Measurements from ENCODE around the gene ITPRIP.

GRCh38 chr10:104262055-104262454, 76.2 kb downstream of the ITPRIP start:
- TF ChIP-seq, protein P1, sequence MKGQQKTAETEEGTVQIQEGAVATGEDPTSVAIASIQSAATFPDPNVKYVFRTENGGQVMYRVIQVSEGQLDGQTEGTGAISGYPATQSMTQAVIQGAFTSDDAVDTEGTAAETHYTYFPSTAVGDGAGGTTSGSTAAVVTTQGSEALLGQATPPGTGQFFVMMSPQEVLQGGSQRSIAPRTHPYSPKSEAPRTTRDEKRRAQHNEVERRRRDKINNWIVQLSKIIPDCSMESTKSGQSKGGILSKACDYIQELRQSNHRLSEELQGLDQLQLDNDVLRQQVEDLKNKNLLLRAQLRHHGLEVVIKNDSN (IDR thresholded peaks at IDR 0.05): no peak
- TF ChIP-seq EP300 (IDR thresholded peaks at IDR 0.05; ENCODE audit: borderline replicate concordance): no peak
- no peak for TF ChIP-seq TCF12 (IDR thresholded peaks at IDR 0.05; ENCODE audit: low read depth)
- no peak for TF ChIP-seq TAF1 (IDR thresholded peaks at IDR 0.05; ENCODE audit: low read depth)
- TF ChIP-seq YY1 (IDR thresholded peaks at IDR 0.05; ENCODE audit: low read depth): no peak
- TF ChIP-seq TEAD4 (IDR thresholded peaks at IDR 0.05): no peak
- TF ChIP-seq MAX (IDR thresholded peaks at IDR 0.05): no peak
- no peak for TF ChIP-seq RAD21 (IDR thresholded peaks at IDR 0.05; ENCODE audit: low read depth)
- no peak for TF ChIP-seq REST (IDR thresholded peaks at IDR 0.05; ENCODE audit: low read depth)
- no peak for TF ChIP-seq CEBPB (IDR thresholded peaks at IDR 0.05)

All from Ishikawa (cell line).